Breast epithelium (tissue), 3 donors: ENCODE measurements around the gene MYOF.

Source experiments
- CTCF ChIP-seq, 3 donors: fragments of 450-650 bp; IDR thresholded peaks; one replicate each; pipeline ENCODE4 v1.5.1; 2016 to 2017; ENCODE audit warnings: antibody characterized with exemption in 3 of 3, mild to moderate bottlenecking in 3 of 3, moderate library complexity in 3 of 3
- POLR2A ChIP-seq: fragments of 450-650 bp; IDR thresholded peaks from one replicate; pipeline ENCODE4 v1.6.1; 2016; ENCODE audit warnings: antibody characterized with exemption, mild to moderate bottlenecking, moderate library complexity

- TF ChIP-seq CTCF (IDR thresholded peaks at IDR 0.05) (no peak), POLR2A (no peak)
Measured at GRCh38 chr10:93393211-93393610, 88.9 kb downstream of the MYOF start.
